Measurements from ENCODE around the gene LYVE1.

The LYVE1 gene

DNA sequence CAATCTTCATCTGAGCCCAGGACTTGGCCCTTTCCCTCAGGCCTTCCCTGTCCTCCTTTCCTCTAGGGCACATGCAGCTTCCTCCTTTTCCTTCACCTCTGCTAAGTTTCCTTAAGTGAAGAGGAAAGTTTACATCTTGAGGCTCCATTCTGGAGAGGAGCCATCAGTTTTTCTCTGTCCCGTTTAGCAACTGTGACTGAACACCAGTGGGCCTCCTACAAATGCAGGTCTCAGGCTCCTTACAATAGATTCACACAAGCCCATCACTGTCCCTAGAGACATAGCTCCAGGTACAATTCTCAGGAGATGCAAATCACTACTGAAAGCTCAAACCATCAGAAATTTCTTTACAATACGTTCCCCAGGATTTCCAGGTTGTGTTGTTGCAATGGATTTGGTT lies 23.3 kb upstream of the LYVE1 start:
- DNase-seq, result no peak

- no peak for DNase-seq
Observed at GRCh38 chr11:10590218-10590915, 21.9 kb upstream of the LYVE1 start.

DNA sequence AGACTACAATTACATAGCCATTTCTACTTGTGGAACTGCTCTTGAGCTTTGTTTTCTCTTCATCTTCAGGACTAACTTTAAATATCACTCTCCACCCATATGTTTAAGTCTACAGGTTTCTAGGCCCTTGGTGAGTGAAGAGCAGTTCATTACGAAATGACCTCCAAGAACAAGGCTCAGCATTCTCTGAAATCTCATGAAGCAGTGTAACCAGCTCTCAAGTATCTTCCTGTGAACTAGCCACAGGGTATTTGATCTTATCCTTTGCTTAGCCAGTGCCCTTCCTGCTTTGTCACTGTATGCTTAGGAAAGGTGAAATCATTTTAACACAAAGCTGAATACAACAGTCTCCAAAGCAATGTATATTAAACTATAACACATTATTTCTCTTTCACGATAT lies 20.4 kb upstream of the LYVE1 start:
- no peak for DNase-seq

- DNase-seq, result no peak
Observed at GRCh38 chr11:10587995-10588394, 19.5 kb upstream of the LYVE1 start.

- DNase-seq, result no peak
Observed at GRCh38 chr11:10587388-10587787, 18.9 kb upstream of the LYVE1 start.

DNA sequence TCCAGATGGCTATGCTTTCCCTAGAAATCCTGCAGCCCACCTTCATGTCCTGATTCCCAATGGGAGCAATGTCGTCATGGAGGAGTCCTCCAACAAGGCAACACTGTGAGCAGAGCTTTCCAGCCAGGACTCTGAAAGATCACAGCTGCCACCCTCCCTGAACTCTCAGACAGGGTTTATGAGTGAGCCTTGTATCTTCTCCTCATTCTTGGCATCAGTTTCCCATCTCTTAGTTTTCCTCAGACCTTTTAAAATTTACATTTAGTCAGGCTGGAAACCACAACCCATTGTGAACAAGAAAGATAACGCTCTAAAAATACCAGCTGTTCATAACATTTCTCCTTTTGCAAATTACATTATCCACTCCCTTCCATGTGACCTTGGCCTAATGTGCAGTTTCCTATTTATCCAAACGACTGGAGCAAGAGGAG lies 15.6 kb upstream of the LYVE1 start:
- no peak for DNase-seq

GRCh38 chr11:10581481-10582019 lies 13.1 kb upstream of the LYVE1 start:
- no peak for DNase-seq

DNA sequence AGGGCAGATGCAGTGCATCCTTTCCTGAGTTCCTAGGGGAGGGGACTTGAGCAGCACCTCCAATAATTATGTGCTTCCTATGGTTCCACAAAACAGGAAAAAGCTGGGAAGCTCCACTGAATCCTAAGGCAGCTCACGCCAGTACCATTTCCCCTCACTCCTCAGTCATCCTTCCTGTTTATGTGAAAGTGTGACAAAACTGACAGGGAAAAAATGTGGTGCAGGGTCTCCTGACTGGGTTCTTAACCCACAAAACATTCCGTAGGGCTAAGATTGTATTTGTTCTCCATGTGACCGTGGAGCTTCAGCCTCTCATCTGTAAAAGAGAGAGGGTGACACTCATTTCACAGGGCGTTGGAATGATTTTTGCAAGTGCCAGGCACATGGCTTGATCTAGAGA lies 12.2 kb upstream of the LYVE1 start:
- no peak for DNase-seq

GRCh38 chr11:10579700-10580099 lies 11.2 kb upstream of the LYVE1 start:
- no peak for DNase-seq

- no peak for DNase-seq
Observed at GRCh38 chr11:10576035-10576398, 7.6 kb upstream of the LYVE1 start.

DNA sequence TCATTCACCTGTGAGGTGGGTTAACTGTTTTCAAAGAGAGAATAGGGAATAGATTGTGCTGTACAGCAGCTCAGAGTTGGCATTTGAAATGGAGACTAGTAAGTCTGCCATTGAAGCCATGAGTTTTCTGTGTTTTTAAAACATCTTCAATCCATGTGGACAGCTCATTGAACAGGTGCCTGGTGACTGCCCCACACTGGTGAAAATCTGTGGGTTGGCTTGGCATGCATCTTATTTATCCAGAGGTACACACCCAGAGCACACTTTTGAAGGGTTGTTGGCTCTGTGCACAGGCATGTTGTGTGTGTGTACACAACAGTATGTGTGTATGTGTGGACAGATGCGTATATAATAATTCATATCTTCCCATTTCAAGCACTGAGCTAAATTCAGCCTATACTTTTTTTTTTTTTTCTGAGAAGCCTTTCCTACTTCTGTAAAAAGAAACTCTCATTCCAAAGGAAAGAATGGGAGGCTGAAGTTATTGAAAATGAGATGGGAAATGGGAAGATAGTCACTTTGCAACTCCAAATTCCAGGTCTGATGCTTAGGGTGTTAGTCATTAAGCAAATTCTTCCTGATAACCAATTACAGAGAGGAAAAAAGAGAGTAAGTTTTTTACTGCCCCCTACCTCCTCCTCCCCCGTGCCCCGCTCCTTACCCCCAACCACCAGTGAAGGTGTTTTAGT lies 7.0 kb upstream of the LYVE1 start:
- no peak for DNase-seq

DNA sequence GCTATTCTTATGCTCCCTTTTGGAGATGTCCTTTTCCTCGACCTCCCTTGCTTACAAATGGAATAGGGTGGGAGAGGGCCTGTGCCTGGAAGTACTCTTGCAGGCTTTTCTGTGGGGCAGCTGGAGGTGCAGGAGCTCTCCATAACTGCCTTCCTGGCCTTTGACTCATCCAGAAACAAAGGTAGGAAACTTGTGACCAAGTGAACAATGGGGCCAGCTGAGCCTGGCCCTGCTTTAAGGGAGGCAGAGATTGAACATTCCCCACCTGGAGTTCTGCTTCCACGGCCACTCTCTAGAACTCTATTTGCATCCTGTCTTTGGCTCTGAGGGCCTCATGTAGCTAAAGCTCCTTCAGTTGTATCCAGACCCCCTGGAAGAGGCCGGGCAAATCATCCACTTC lies 5.1 kb upstream of the LYVE1 start:
- DNase-seq, result no peak

DNA sequence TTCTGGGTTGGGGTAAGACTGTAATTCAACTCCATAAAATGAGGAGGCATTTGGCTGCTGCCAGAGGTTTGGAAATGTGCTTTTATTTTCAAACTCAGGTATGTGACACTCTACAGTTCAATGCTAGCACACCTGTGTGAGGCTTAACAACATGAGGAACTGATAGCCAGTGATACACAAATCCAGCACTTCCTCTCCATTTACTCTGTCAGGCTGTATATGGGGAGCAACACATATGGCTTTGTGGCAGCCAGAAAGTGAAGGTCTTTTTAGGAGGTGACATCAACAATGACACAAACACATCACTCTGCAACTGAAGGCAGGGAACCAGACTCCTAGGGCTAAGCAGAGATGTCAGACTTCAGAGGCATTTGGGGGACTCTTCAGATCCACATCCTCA lies 4.6 kb upstream of the LYVE1 start:
- no peak for DNase-seq

DNA sequence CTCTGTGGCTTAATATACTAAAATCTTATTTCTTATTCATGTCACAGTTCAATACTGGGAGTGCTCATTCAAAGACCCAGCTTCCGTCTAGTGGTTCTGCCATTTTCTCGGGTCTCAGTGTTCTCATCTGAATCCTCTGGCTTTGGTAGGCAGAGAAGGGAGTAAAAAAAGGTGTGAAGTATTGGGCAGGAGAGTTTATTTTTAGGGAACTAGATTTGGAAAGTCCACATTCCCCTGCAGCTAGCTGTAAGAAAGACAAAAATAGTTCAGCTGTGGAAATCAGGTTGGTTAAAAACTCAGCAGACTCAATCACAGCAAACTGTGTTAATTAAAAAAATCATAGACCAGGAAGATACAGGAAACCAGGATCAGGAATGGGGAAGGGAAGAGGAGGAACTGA lies 4.1 kb upstream of the LYVE1 start:
- DNase-seq, result no peak

DNA sequence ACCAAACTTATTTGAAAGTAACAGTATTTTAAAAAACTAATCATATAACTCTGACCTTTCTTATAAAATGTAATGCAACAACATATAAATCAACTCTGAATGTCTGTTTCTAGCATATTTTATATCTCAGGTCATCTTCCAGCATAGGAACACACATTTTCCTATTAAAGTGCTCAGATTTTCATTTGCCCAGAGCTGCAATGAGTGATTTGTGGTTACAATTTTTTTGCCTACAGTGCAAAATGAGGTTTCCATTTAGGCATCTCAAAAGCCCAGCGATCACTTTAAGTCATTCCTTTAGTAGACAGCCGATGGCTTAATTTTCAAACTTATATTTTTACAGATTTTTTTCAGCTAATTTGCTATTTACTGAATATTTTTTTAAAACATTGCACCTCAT lies 1.0 kb downstream of the LYVE1 start:
- no peak for DNase-seq

GRCh38 chr11:10566257-10566957 lies 2.1 kb downstream of the LYVE1 start:
- DNase-seq, result no peak

GRCh38 chr11:10565493-10565892 lies 3.0 kb downstream of the LYVE1 start:
- DNase-seq, result no peak

GRCh38 chr11:10564696-10565318 lies 3.7 kb downstream of the LYVE1 start:
- no peak for DNase-seq

GRCh38 chr11:10564030-10564429 lies 4.4 kb downstream of the LYVE1 start:
- no peak for DNase-seq

DNA sequence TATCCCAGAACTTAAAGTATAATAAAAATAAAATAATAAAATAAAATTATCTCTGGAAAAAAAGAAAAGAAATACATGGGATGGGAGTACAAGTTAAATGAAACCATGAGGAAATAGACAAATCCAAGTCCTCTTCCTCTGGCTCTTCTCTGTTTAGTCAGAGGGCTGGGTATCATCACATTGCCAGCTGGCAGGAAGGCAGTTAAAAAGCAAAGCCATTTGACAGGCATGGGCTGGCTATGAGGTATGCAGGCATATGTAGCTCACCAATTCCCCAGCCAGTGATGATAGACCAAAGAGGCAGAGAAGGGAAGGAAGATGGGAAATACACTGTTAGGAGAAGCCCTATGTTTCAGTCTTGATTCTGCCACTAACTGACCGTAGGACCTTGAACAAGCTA lies 6.5 kb downstream of the LYVE1 start:
- DNase-seq, result no peak

GRCh38 chr11:10561043-10561818 lies 7.2 kb downstream of the LYVE1 start:
- DNase-seq, result no peak

DNA sequence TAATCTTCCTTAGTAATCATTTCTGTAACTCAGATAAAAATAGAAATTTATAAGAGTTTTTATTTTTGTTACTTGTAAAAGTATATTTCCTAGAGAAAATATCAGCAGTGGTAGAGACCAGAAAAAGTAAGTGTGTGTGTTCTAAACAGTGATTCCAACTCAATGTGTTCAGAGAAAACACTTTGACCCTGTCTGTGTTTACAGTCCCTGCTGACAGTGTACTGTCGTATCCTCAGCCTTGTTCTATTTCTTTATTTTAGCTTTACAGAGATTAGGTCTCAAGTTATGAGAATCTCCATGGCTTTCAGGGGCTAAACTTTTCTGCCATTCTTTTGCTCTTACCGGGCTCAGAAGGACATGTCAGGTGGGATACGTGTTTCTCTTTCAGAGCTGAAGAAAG lies 10.2 kb downstream of the LYVE1 start:
- no peak for DNase-seq

DNA sequence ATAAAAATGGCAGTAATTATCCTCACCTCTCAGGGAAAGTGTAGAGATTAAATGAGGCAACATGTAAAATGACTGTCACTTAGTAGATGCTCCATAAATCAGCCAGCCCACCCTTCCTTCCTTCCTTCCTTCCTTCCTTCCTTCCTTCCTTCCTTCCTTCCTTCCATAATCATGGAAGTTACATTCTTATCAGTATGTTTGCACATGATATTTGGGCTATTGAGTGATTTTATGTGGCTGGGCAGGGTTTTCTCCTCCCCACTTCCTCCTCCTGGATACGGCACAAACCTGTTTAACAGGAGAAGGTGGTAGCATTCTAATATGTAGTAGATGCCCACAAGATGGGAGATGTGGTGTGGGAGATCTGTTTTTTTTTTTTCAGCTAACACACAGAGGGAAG lies 11.9 kb downstream of the LYVE1 start:
- DNase-seq, result no peak

Data from activated CD4-positive, alpha-beta T cell treated with anti-CD3 and anti-CD28 coated beads, Interleukin-2, amount 50 U/mL, for 4 hours (primary cell).